Amygdala (tissue), 56 donors: ENCODE data around the gene PSMD13.

Experiments
- DNase-seq, 56 donors: peaks; one replicate each; lab custom pipeline; 2025; lab: John Stamatoyannopoulos, UW

The PSMD13 gene

DNA sequence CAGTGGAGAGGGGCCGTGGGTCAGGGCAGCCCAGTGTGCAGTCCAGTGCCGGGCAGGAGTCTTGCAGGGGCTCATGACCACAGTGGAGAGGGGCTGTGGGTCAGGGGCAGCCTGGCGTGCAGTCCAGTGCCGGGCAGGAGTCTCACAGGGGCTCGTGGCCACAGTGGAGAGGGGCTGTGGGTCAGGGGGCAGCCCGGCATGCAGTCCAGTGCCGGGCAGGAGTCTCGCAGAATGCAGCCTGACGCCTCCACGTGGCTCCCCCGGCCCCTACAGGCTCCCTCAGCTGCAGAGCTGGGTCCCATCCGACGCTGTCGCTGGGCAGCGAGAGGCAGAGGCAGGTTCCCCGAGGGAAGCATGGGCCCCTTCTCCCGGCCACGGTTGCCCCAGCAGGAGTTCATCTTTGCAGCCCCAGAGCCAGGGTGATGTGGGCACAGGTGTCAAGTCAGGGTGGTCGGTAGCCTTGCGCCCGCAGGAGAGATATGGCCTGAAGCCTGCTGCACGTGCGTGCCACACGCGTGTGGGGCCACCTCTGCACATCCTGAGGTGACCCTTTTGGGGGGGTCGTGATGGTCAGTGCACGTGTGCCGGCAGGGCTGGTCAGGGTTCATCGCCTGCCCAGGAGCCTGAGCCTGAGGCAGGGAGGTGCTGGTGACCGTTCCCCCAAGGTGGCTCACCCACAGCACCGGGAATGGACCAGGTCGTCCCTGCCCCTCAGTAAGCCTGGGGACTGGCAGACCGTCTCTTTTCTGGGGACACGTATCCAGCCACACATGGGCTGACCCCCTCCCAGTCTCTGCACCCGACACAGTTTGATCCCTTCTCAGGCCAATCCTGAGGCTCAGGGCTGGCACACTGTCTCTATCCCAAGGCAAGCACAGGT lies 59.6 kb downstream of the PSMD13 start:
- DNase-seq, result no peak

DNA sequence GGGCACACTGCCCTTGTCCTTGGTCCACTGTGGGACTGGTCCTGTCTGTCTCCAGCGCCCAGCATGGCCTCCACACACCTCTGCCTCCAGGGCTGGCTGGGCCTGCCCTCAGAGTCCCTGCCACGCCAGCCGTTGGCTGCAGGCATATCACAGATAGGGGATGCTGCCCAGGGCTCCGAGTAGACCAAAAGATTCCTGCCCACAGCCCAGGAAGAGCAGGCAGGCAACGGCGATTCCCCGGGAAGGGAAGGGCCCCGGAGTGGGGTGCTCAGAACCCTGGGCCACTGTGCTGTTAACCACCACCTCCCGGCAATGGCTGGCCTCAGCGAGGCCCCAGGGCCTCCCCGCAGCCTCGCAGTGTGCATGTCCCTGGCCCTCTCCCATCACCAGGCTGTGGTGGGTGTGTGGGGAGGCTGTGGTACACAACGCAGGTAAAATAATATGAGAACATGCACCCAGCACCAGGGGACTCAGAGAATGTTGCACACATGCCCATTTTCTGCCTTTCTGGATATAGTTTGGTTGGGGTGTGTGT lies 60.3 kb downstream of the PSMD13 start:
- no peak for DNase-seq

- no peak for DNase-seq
Observed at GRCh38 chr11:297586-298405, 61.0 kb downstream of the PSMD13 start.

DNA sequence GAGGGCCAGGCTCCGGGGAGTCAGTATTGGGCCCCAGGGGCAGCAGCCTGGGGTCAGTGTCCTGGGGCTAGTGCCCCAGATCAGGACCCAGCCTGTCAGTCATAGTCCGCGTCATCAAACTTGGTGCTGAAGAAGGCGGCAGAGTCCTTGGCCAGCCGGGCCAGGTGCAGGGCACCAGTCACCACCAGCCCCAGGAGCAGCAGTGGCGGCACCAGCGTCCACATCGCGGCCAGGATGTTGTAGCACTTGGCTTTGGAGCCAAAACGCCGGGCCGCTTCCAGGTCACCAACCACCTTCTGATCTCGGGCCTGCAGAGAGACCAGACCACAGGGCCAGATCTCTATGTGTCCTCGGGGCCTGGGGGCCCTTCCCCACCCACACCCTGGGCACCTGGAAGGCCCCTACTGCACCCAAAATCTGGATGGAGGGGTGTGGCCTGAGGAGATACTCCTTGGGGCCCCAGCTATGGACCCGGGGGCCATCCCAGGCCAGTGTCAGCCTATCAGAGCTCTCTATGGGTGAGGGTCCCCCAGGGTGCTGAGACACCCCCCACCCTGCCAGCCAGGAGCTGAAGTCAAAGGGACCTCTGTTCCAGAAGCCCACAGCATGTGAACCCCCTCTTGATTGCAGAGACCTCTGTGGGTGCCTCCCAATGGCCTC lies 61.8 kb downstream of the PSMD13 start:
- no peak for DNase-seq

DNA sequence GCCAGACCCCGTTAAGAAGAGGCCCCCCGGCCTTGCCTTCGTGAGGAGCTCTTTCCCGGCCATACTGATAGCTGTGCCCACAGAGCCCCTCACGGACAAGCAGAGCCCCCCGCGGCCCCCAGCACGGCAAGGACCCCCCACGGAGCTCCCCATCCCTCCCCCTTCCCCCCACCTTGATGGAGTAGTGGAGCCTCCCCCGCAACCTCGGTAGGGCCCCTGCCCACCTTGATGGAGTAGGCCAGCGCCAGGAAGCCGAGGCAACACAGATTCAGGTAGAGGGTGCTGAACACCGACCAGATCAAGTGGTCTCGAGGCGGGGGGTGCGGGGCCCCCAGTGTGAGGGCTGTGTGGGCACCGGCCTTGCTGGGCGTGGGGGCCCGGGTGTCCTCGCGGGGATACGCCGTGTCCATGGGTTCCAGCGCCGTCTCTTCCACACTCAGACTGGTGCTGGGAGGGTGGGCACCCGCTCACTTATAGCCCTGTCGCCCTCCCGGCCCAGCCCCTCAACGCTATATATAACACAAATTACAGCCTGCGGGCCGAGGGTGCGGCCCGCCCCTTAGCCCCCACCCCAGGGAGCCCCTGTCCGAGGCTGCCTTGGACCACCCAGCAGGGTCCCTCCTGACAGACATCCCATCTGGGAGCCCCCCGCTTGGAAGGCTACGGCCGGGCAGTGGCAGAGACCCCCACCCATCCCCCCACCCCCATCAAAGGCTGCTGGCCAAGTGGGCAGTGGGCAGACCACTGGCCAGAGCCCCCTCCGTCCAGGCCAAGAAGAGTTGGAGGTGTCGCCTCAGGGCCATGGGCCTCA lies 62.5 kb downstream of the PSMD13 start, which contains the start of gene IFITM5:
IFITM5 (minus strand) TSS at position 446 of the 811 bp plus-strand sequence; CDS start at position 410, 36 bp downstream.
- no peak for DNase-seq

DNA sequence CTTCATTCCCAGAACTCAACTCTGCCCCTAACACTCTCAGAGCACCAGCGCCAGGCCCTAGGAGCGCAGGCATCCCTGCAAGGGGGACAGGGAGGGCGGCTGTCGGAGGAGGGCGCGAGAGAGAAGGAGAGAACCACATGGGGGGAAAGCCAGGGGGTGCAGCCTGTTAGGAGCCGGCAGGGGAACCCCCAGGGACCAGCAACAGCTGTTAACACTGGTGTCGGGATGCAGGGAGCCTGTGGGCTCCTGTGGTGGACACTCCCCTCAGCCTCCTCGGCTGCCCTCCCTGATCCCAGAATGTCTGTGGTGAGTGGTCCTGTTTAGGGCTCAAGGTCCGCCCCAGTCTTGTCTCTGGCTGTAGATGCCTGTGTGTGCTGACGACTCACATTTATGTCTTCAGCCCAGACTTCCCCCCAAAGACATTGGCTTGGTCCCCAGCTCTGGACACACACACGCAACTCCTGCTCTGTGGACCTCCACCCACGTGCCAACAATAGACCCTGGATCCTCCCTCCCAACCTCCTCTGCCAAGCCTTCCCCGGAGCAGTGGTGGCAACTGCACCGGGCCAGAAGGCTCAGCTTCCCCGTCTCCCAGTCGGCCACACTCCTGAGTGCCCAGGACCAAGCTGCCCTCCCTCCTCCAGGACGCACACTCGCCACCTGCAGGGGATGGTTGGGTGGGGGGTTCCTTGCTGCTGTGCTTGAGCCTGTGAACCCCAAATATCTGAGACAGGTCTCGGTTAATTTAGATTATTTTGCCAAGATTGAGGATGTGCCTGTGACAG lies 63.4 kb downstream of the PSMD13 start:
- DNase-seq, result no peak
